PC-9 (cell line): Measurements from ENCODE around the gene CSNK1D.

ENCODE experiments used
- CTCF ChIP-seq: fragments of 200-600 bp; sonication (generic); conservative IDR thresholded peaks from 2 replicates; pipeline ENCODE4 v1.6.1; 2017; ENCODE audit warnings: mixed run types, antibody characterized with exemption, mild to moderate bottlenecking, moderate library complexity
- EZH2 ChIP-seq: fragments of 200-600 bp; sonication (generic); IDR thresholded peaks from 2 replicates; pipeline ENCODE4 v1.8.0; 2017; ENCODE audit warnings: antibody characterized with exemption, low read depth

- TF ChIP-seq EZH2 (no peak), CTCF (no peak)
Measured at GRCh38 chr17:82255402-82255972, 18.0 kb downstream of the CSNK1D start.
